Gastrocnemius medialis (tissue), 4 donors: ENCODE data around the gene DTNBP1.

Experiments used
- POLR2A ChIP-seq, 2 donors: fragments of 450-650 bp; IDR thresholded peaks; one replicate each; pipeline ENCODE4 v1.6.1; 2017; ENCODE audit warnings: antibody characterized with exemption in 2 of 2, mild to moderate bottlenecking in 2 of 2, moderate library complexity in 2 of 2
- TF ChIP-seq, protein P1 (sequence below), 5 experiments: fragments of 450-650 bp in 3 of 5; fragments of 200-600 bp in 2 of 5; sonication (generic) in 2 of 5; IDR thresholded peaks in 4 of 5; conservative IDR thresholded peaks in 1 of 5; 1 replicate in 4 of 5; 2 replicates in 1 of 5; pipeline ENCODE4 v1.5.1; 2016 to 2019; ENCODE audit warnings: antibody characterized with exemption in 5 of 5, mild to moderate bottlenecking in 3 of 5, moderate library complexity in 3 of 5

GRCh38 chr6:15539722-15540270 is 123.0 kb downstream of the DTNBP1 start:
- TF ChIP-seq, protein P1, sequence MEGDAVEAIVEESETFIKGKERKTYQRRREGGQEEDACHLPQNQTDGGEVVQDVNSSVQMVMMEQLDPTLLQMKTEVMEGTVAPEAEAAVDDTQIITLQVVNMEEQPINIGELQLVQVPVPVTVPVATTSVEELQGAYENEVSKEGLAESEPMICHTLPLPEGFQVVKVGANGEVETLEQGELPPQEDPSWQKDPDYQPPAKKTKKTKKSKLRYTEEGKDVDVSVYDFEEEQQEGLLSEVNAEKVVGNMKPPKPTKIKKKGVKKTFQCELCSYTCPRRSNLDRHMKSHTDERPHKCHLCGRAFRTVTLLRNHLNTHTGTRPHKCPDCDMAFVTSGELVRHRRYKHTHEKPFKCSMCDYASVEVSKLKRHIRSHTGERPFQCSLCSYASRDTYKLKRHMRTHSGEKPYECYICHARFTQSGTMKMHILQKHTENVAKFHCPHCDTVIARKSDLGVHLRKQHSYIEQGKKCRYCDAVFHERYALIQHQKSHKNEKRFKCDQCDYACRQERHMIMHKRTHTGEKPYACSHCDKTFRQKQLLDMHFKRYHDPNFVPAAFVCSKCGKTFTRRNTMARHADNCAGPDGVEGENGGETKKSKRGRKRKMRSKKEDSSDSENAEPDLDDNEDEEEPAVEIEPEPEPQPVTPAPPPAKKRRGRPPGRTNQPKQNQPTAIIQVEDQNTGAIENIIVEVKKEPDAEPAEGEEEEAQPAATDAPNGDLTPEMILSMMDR (IDR thresholded peaks at IDR 0.05 in 4 of 5, conservative IDR thresholded peaks at IDR 0.05 in 1 of 5): no peak
- no peak for TF ChIP-seq POLR2A (IDR thresholded peaks at IDR 0.05)
